RCC 7860 (cell line): Measurements from ENCODE around the gene FBXO21.
"Not testable (repeated sequence)": the region's sequence is repeated elsewhere in the genome, so short reads cannot be mapped to it uniquely, and the experiment has no call there.

Experiments
- DNase-seq: peaks from one replicate; pipeline ENCODE4 v3.0.0-alpha.2; 2015; ENCODE audit warnings: low spot score
- FAIRE-seq: peaks from 2 replicates; lab custom pipeline; 2012; peaks lifted over from hg19 to GRCh38; lab: Jason Lieb, UNC

The FBXO21 gene

DNA sequence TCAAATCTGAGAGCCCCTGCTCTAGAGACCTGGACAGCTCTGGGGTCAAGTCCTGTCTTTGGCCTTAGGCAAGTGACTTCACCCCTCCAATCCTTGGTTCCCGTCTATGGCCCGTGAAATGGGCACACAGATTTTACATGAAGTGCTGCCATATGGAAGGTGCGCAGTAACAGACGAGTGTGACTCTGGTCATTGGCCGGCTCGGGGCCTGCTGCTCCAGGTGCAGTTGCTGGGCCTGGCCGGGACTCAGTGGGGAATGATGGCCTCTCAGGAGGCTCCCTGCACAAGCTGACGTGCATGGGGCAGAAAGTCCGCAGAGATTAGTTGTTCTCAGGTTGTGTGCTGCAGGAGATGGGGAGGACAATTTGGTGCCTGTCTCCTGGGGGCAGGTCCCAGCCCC is 77.0 kb downstream of the FBXO21 start:
- DNase-seq (no peak), FAIRE-seq (no peak)

DNA sequence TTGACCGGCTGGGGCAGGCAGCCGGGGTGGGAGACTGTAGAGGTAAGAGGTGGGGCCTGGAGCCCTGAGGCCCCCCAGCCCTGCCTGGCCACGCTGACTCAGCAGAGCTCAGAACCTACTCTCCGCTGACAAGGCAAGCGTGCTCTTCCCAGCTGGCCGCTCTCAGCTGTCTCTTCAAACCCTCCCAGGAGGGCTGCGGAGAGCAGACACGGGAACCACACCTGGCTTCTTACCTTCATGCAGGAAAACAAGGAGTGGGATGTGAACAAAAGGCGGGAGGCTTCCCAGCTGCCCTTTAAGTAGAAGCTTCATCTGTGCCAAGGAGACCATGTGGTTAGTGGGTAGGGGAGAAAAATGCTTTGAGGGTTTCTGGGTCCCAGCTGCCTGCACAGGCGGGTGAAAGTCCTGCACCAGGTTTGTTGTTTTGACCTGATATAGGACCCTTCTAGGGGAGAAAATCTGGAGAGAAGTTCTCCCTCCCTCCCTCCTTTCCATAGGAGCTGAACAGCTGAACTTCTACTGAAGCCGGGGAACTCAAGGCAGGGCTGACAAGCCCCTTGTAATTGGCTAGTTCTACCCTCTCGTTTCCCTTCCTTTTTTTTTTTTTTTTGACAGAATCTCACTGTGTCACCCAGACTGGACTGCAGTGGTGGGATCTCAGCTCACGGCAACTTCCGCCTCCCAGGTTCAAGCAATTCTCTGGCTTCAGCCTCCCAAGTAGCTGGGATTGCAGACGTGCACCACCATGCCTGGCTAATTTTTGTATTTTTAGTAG is 78.3 kb downstream of the FBXO21 start:
- no peak for FAIRE-seq
- no peak for DNase-seq

DNA sequence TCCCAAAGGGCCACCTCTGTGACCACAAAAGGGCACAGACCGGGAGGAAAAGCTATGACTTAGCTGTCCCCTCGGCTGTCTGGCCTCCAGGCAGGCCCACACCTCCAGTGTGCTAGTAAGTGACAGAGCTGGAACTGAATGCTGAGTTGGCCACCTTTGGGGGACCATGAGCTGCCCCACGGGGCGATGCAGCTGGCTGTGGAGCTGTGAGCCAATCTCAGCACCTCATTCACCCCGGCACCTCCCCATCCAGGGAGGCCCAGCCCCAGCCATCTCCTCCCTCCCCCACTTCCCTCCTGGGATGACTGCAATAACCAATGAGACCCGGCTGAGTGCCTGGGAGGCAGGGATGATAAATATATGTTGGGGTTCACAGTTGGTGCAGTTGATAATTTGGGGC is 78.9 kb downstream of the FBXO21 start:
- FAIRE-seq (no peak), DNase-seq (no peak)

DNA sequence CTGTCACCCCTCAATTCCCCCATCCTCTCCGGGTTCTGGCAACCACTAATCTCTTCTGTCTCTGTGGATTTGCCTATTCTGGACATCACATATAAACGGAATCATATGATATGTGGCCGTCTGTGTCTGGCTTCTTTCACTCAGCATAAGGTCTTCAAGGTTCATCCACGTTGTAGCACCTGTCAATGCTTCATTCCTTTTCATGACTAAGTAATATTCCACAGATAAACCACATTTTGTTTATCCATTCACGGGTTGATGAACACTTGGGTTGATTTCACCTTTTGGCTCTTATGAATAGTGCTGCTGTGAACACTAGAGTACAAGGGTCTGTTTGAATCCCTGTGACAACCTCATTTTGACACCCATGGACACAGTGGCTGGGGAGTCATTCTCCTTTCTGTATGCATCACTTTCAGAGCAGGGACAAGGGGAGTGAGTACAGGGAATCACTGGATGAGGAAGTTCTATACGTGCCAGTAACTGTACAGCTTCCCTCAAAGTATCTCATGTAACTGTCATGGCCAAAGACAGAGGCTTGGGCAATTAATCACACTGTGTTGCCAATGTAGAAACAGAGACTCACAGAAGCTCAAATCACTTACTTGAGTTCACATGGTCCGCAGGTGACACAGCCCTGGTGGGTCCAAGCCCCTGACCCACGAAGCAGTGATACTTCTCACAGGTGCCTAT is 80.2 kb downstream of the FBXO21 start:
- FAIRE-seq: no peak
- no peak for DNase-seq

DNA sequence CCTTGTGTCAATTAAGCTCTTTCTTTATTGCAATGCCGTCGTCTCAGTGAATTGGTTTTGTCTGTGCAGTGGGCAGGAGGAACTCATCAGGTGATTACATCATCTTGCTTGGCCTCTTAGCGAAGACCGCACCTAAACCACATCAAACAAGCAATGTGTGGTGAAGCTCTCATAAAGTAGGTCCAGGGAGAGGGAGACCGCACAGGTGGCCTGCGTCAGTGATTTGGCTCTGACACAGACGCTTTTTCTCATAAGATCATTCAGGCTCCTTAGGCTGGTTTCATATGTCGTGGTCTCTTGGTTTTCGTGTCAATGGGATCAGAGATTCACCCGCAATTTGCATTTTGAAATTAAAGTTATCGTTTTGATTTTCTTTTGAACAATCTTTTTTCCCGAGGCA is 84.4 kb downstream of the FBXO21 start:
- no peak for DNase-seq
- FAIRE-seq: no peak

DNA sequence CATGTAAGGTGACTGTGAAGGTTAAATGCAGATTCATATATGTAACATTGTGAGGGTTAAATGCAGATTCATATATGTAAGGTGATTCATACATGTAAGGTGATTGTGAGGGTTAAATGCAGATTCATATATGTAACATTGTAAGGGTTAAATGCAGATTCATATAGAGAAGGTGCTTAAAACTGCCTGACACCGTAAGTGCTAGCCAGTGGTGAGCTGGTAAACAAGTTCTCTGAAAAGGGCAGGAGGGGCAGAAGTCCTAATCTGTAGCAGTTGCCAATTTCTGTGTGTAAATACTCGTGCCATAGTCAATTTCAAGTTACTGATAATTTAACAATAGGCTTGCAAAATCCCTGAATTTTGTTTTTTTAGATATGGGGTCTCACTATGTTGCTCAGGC is 86.3 kb downstream of the FBXO21 start:
- FAIRE-seq, DNase-seq: not testable (repeated sequence)

DNA sequence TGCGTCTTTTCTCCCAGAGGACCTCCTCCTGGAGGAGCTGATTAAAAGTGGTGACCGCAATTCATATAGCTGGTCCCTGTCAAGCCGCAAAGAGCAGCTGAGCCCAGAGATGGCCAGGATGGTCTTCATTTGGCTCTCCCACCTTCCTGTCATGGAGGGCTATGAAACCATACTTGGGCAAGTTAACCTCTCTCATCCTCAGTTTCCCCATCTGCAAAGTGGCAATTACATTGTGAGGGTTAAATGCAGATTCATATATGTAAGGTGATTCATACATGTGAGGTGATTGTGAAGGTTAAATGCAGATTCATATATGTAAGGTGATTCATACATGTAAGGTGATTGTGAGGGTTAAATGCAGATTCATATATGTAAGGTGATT is 87.5 kb downstream of the FBXO21 start:
- no peak for DNase-seq
- no peak for FAIRE-seq

DNA sequence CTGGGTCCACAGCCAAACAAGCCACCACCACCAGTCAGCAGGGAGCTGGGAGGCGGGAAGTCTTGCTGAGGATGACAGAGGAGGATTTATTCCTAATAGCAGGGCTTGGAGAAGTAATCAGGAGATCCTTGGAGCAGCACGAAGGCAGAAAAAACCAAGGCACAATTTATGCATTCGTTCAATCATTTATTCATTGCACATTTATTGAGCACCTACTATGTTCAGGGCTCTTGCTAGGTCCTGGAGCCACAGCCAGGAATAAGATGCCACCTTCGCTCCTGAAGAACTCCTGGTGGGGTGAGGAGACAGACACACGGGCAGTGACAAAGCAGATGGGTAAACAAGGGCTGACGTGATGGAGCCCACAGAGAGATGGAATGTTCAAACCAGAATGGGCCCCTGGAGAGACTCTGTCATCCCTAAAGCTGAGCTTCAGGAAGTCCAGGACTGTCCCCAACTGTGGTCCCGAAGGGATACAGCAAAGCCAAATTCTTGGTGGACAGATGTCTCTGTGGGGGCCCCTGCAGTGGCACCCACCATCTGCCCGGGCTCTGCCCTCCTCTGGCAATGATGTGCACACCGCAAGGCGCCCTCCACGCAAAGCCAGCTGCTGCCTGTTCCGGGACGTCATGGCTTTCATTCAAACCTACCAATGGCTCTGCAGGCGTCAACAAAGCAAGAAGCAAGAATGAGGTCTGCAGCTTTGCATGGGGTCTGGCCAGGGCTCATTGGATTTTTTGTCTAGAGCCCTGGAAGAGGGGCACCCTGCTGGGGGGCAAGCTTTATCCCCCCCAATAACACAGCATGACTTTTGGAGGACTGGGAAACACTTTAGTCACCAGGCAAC is 88.1 kb downstream of the FBXO21 start:
- FAIRE-seq: no peak
- DNase-seq: no peak

DNA sequence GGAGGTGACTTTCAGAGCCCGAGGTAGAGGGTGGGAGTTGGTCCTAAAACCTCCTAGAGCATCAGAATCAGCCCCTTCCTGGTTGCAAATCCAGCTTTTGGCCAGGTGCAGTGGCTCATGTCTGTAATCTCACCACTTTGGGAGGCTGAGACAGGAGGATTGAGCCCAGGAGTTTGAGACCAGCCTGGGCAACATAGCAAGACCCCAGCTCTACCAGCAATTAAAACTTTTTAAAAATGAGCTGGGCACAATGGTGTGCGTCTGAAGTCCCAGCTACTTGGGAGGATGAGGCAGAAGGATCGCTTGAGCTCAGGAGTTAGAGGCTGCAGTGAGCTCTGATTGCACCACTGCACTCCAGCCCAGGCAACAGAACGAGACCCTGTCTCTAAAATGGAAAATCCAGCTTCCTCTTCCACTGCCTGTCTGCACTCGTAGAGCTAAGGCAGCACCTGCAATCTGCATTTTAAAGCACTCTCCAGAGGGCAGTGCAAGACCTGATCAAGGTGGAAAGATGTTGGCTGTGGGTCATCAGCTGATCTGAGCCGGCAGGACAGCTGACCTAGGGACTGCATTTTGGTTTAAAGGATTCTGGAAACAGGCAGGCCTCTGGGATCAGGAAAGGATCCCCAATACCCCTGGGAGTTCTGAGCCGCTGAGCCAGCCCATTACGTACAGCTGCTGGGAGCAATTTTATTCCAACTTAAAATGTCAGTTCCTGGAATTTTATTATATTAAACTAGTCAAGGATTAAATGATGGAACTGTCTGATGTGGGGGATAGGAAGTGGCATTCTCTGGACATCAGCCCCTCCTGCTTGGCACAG is 89.2 kb downstream of the FBXO21 start:
- no peak for DNase-seq
- FAIRE-seq: no peak

DNA sequence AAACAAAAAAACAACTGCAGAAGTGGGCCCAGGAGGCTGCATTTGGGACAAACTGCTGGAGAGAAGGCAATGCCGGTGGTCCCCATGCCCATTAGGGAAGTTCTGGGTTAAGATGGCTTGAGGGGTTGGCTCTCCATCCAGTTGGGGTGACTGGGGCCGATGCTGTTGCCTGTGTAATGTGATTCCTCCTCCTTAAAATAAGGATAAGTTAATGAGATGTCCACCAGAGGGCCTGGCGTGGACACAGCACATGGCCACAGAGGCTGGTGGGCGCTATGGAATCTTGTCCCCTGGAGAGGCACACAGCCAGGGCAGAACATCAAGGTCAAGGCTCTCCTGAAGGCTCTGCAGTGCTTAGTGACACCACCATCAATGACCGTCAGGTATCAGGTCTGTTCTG is 90.0 kb downstream of the FBXO21 start:
- FAIRE-seq: no peak
- no peak for DNase-seq

DNA sequence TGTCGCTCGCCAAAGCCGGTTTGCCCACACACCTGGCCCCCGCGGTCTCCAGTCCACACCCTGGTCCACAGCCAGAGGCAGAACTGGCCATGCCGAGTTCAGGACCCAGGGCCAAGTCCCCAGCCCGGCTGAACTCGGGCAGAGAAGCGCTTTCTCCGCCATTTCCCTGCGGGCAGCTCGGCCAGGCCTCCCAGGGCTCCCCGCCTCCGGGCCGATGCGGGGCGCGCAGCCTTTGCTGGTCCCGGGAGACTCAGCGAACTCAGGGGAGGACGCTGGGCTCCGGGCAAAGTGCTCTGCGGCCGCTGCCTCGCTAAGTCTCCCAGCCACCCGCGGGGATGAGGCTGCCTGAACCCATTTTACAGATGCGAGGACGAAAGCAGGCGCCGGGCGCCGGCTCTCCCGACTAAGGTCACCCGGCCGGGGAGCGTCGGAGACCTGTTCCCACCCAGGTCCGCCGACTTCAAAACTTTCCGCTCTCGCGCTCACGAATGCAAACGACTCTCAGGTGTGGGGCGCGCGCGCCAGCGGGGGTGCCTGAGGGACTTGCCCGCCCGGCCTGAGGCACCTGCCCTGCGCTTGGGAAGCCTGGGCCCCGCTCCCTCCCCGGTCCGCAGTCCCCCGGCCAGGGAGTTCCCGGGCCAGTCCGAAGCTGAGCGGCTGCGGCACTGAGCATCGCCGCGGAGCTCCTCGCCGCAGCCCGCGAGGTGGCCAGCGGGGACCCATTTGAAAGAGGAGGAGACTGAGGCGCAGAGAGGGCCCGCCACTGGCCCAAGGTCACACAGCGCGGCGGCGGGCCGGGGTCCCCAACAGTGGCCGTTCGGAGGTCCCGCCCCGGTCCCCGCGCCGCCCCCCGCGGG is 91.7 kb downstream of the FBXO21 start:
- FAIRE-seq (no peak), DNase-seq (no peak)

DNA sequence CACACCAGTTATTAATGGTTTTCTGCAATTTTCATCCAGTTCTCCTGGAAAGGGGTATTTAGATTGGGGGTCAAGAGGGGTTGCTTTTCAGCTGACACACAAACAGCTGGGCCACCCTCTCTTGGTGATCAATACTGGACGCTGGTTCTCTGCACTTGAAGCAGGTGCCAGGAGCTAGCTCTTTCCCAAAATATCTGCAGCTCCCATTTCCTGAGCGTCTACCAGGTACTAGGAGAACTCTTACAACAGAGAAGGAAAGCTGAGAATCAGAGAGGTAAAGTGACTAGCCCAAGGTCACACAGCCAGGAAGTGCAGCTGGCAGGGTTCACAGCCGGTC is 92.3 kb downstream of the FBXO21 start:
- no peak for FAIRE-seq
- DNase-seq: no peak

DNA sequence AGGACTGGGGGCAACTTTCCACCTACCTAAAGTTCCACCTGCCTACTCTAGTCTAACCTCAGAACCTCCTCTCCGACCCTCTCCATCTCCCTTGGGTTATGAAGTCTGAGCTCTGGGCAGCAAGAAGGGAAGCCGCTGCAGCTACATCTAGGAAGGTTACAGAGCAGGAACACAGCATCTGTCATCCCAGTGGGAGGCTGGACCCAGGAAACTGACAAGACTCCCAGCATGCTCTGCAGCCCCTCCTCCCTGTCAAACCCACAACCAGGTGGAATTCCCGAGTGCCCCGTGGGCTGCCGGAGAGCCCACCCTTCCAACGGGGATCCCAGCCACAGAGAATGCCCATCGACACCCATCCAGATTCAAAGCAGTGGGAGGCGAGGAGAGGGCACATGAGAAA is 93.1 kb downstream of the FBXO21 start:
- FAIRE-seq (no peak), DNase-seq (no peak)

DNA sequence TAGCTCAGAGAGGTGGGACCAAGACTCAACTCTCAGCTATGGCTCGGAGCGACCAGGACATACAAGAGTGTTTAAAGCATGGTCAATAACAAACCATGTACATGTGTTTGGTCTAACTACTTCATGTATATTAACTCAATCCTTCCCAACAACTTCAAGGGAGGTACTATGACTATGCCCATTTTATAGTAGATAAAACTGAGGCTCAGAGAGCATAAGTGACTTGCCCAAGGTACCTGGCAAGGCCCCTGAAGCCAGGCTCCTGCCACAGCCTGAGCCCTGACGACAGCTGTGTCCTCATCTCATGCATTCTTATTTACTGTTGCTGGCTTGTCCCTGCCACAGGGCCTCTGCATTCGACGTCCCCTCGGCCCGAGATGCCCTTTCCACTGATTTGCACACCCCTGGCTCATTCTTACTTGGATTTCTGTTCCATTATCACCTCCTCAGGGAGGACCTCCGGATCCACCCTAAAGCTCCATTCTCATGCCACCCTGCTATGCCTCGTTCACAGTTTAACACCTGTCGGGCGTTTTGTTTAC is 93.7 kb downstream of the FBXO21 start:
- DNase-seq: no peak
- FAIRE-seq: no peak

DNA sequence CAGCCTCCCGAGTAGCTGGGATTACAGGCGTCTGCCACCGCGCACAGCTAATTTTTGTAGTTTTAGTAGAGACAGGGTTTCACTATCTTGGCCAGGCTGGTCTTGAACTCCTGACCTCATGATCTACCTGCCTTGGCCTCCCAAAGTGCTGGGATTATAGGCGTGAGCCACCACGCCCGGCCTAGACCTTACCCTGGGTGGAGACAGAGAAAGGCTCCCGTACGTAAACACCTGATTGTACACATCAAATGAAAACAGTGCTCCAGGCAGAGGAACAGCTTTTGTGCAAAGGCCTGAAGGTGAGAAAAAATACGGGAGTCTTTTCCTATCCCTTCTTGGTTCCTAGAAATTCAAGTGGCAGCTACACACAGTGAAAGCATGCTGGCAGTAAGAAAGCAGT is 95.1 kb downstream of the FBXO21 start:
- FAIRE-seq, DNase-seq: not testable (repeated sequence)

DNA sequence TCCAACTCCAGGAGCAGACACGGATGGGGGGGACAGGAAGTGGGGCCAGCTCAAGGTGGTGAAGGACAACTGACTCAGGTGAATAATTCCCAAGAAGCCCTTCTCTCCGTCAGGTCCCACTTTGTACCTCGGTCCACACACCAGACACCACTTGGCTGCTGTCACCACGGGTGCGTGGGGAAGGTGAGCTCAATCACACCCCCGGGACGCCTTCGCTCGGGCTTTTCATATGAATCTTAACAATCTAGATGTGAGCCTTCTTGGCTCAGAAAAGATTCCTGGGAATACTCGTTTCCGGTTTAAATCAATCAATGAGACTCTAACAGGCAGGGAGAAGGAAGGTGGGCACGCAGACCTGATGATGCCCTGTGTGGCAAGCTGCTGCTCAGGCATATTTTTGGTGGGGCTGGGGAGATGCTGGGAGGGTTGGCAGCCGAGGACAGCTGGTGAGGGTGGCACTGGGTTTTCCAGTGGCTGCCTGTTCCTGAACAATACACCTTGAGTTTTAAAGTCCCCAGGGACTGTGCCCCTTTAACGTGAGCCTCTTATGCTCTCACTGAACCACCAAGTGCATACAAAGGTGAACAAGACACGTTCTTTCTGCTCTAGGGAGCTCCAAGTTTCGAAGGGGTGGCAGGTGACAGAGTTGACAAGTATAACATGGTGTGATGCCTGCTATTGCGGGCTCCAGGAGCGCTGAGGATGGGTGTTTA is 96.2 kb downstream of the FBXO21 start:
- no peak for DNase-seq
- FAIRE-seq: no peak

DNA sequence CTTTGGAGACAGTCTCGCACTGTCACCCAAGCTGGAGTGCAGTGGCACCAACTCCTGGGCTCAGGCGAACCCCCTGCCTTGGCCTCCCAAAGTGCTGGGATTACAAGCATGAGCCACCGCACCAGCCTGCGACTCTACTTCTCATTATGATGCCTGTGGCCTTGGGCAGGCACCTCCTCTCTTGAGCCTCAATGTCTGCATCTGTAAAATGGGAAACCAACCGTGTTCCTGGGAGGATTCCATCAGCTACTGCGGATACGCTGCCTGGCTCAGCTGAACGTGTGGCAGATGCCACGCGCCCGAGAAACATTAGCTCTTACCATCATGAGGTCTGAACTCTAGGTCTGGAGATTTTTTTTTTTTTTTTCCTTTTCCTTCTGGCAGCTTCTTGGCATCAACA is 96.8 kb downstream of the FBXO21 start:
- DNase-seq: no peak
- FAIRE-seq: no peak

DNA sequence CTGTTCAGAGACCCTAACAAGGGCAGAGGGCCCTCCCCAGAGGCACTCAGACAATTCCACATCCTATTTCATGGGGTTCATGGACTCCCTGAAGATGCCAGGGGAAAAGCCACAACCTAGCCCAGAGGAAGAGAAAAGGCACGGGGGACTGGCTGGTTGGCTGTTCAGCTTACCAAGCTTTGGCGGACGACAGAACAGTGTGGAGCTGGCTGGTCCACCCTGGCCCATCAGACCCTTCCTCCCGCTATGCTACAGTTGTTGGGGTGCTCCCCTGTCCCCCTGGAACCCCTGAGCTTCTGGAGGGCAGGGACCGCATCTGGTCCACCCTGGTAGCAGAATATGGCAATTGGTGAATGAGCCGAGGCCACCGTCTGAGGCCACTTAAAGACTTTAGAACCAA is 97.4 kb downstream of the FBXO21 start:
- FAIRE-seq: no peak
- no peak for DNase-seq

DNA sequence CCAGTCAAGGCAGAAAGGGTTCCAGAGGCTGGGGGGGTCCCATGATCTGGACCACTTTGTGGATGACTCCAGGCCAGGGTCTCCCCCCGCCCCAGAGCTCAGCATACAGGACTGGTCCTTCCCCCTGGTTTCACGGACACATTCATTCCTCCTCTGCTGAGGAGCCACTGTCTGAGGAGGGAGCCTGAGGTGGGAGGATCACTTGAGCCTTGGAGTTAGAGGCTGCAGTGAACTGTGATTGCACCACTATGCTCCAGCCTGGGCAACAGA is 97.8 kb downstream of the FBXO21 start:
- no peak for DNase-seq
- FAIRE-seq: no peak
